Astrocyte (in vitro differentiated cells and primary cell): ENCODE measurements around the gene PLAGL2. TPM values are rescaled to one million over a fixed set of nuclear protein-coding genes. Genes with fewer than 3 reads are reported as not detected.
A peak's percentile ranks its signal among the peaks of the same experiment; 100 is the strongest.

Experiments
- DNase-seq: peaks from one replicate; pipeline ENCODE4 v3.0.0-alpha.2; 2010; ENCODE audit warnings: low read depth
- FAIRE-seq: peaks from 2 replicates; lab custom pipeline; 2011; peaks lifted over from hg19 to GRCh38; lab: Jason Lieb, UNC
- H2AFZ ChIP-seq: 2 replicates; pipeline ENCODE4 v1.6.0; 2012; ENCODE audit warnings: low read depth, low read length, inconsistent platforms
- H3K27ac ChIP-seq: 2 replicates; pipeline ENCODE4 v1.5.1; 2011; ENCODE audit warnings: low read depth, low read length, inconsistent platforms
- H3K27me3 ChIP-seq: 2 replicates; pipeline ENCODE4 v1.6.0; 2011; ENCODE audit warnings: low read length, inconsistent platforms; ENCODE audit not compliant: insufficient read depth
- H3K36me3 ChIP-seq: 2 replicates; pipeline ENCODE4 v1.5.1; 2011; ENCODE audit warnings: low read length, inconsistent platforms; ENCODE audit not compliant: insufficient read depth
- H3K4me1 ChIP-seq: 2 replicates; pipeline ENCODE4 v1.5.1; 2011; ENCODE audit warnings: low read length, inconsistent platforms; ENCODE audit not compliant: insufficient read depth
- H3K4me2 ChIP-seq: 2 replicates; pipeline ENCODE4 v1.6.0; 2012; ENCODE audit warnings: low read length, inconsistent platforms
- H3K4me3 ChIP-seq: 2 replicates; pipeline ENCODE4 v1.5.1; 2011; ENCODE audit warnings: low read depth, mild to moderate bottlenecking, low read length, inconsistent platforms; ENCODE audit not compliant: insufficient read depth
- H3K79me2 ChIP-seq: 2 replicates; pipeline ENCODE4 v1.6.0; 2012; ENCODE audit warnings: mild to moderate bottlenecking, low read length, inconsistent platforms; ENCODE audit not compliant: insufficient read depth
- H3K9ac ChIP-seq: 2 replicates; pipeline ENCODE4 v1.6.0; 2012; ENCODE audit warnings: mild to moderate bottlenecking, low read length, inconsistent platforms
- H3K9me3 ChIP-seq: 2 replicates; pipeline ENCODE4 v1.5.1; 2012; ENCODE audit warnings: low read depth, mild to moderate bottlenecking, low read length, inconsistent platforms; ENCODE audit not compliant: insufficient read depth
- H4K20me1 ChIP-seq: 2 replicates; pipeline ENCODE4 v1.6.0; 2012; ENCODE audit warnings: low read length, inconsistent platforms; ENCODE audit not compliant: insufficient read depth
- H3K27ac Mint-ChIP-seq: one replicate; pipeline ENCODE4 v1.8.0; 2021; ENCODE audit warnings: mild to moderate bottlenecking, mixed read lengths; ENCODE audit not compliant: unreplicated experiment
- H3K27me3 Mint-ChIP-seq: one replicate; pipeline ENCODE4 v1.8.0; 2021; ENCODE audit warnings: low read depth, mixed read lengths; ENCODE audit not compliant: unreplicated experiment
- H3K36me3 Mint-ChIP-seq: one replicate; pipeline ENCODE4 v1.8.0; 2021; ENCODE audit warnings: low read depth, mixed read lengths; ENCODE audit not compliant: unreplicated experiment
- H3K4me1 Mint-ChIP-seq: one replicate; pipeline ENCODE4 v1.8.0; 2021; ENCODE audit warnings: low read depth, mixed read lengths; ENCODE audit not compliant: unreplicated experiment
- H3K4me3 Mint-ChIP-seq: one replicate; pipeline ENCODE4 v1.8.0; 2021; ENCODE audit warnings: mild to moderate bottlenecking, moderate library complexity, mixed read lengths; ENCODE audit not compliant: unreplicated experiment
- H3K9me3 Mint-ChIP-seq: one replicate; pipeline ENCODE4 v1.8.0; 2021; ENCODE audit warnings: mild to moderate bottlenecking, mixed read lengths; ENCODE audit not compliant: unreplicated experiment
- EZH2 ChIP-seq: IDR thresholded peaks from 2 replicates; pipeline ENCODE4 v1.6.1; 2012; ENCODE audit warnings: mild to moderate bottlenecking, low read length, inconsistent platforms; ENCODE audit not compliant: insufficient read depth
- total RNA-seq: library from RNA; stranded (reverse); gene quantifications from 2 replicates; pipeline ENCODE4 v1.2.1, GENCODE V29; 2021
- TF ChIP-seq, protein P1 (sequence below): IDR thresholded peaks from 2 replicates; pipeline ENCODE4 v1.5.1; 2011; ENCODE audit warnings: low read depth, mild to moderate bottlenecking, inconsistent platforms, low read length, moderate library complexity; ENCODE audit not compliant: insufficient read depth

PLAGL2 gene
- total RNA-seq, 1 donor from 2014 or later: 15.3 TPM

DNA sequence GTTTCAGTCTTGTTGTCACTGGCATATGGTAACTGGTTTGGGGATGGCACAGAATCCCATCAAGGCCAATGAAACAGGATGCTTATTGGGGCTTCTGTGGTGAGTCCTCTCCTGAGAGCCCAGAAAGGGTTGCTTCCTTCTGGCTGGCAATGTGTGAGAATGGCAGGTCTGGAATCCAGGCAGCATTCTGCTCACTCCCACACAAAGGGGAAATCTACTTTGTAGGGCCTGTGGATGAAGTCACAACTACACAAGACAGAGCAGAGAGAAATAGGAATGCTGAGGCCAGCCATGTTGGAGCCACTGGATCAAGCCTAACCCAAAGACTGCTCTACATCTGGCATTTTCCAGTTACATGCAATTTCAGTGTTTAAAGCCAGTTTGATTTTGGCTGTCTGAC lies 15.7 kb downstream of the PLAGL2 start:
- no peaks in the 10 kb centered on the region for H3K9me3 ChIP-seq
- no peaks in the 10 kb centered on the region for H3K27me3 ChIP-seq
- FAIRE-seq: no peak
- TF ChIP-seq EZH2: no peak
- TF ChIP-seq, protein P1, sequence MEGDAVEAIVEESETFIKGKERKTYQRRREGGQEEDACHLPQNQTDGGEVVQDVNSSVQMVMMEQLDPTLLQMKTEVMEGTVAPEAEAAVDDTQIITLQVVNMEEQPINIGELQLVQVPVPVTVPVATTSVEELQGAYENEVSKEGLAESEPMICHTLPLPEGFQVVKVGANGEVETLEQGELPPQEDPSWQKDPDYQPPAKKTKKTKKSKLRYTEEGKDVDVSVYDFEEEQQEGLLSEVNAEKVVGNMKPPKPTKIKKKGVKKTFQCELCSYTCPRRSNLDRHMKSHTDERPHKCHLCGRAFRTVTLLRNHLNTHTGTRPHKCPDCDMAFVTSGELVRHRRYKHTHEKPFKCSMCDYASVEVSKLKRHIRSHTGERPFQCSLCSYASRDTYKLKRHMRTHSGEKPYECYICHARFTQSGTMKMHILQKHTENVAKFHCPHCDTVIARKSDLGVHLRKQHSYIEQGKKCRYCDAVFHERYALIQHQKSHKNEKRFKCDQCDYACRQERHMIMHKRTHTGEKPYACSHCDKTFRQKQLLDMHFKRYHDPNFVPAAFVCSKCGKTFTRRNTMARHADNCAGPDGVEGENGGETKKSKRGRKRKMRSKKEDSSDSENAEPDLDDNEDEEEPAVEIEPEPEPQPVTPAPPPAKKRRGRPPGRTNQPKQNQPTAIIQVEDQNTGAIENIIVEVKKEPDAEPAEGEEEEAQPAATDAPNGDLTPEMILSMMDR: no peak
- peak; percentile 33 for DNase-seq
- Mint-ChIP-seq H3K4me1 (peaks cover 10% of the 10 kb centered on the region), H3K9me3 (no peaks in the 10 kb centered on the region), H3K27ac (peak overlapping the region; percentile 81), H3K27me3 (no peaks in the 10 kb centered on the region), H3K4me3 (peak overlapping the region; percentile 40), H3K36me3 (peaks cover 11% of the 10 kb centered on the region)
- H3K27ac ChIP-seq: no peak overlapping the region
- H3K79me2 ChIP-seq: peaks cover 16% of the 10 kb centered on the region
- H3K4me2 ChIP-seq: no peak overlapping the region
- no peak overlapping the region for H2AFZ ChIP-seq
- peaks cover 9% of the 10 kb centered on the region for H3K36me3 ChIP-seq
- peaks cover 9% of the 10 kb centered on the region for H4K20me1 ChIP-seq
- H3K4me3 ChIP-seq: no peak overlapping the region
- H3K4me1 ChIP-seq: peaks cover 12% of the 10 kb centered on the region
- H3K9ac ChIP-seq: no peak overlapping the region

DNA sequence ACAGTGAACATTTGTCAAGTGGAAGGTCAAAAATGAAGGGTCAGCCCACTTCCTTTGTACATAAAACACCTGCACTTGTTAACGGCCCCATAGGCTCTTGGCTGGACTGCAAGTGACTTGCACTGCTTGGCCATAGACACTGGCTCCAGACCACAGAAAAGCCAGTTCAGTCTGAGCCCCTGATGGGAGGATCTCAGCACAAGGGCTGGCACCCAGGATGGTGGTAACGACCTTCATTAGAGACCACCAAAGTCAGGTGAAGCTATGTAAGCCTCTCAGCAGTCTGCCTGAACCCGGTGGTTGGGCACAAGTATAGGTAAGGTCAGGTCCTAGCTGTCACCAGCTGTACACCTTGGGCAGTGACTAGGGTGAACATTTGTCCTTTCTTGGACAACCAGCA lies 16.1 kb downstream of the PLAGL2 start:
- TF ChIP-seq, protein P1: no peak
- no peak for TF ChIP-seq EZH2
- Histone ChIP-seq H3K4me1 (peaks cover 12% of the 10 kb centered on the region), H3K36me3 (peaks cover 9% of the 10 kb centered on the region), H4K20me1 (peaks cover 9% of the 10 kb centered on the region), H3K4me2 (no peak overlapping the region), H3K27me3 (no peaks in the 10 kb centered on the region), H3K79me2 (peaks cover 16% of the 10 kb centered on the region), H3K9me3 (no peaks in the 10 kb centered on the region), H3K4me3 (no peak overlapping the region), H2AFZ (no peak overlapping the region), H3K9ac (no peak overlapping the region), H3K27ac (no peak overlapping the region)
- peaks cover 10% of the 10 kb centered on the region for H3K4me1 Mint-ChIP-seq
- FAIRE-seq: no peak
- H3K27ac Mint-ChIP-seq: peak overlapping the region; percentile 81
- peaks cover 11% of the 10 kb centered on the region for H3K36me3 Mint-ChIP-seq
- DNase-seq: no peak
- no peaks in the 10 kb centered on the region for H3K27me3 Mint-ChIP-seq
- no peak overlapping the region for H3K4me3 Mint-ChIP-seq
- H3K9me3 Mint-ChIP-seq: no peaks in the 10 kb centered on the region

DNA sequence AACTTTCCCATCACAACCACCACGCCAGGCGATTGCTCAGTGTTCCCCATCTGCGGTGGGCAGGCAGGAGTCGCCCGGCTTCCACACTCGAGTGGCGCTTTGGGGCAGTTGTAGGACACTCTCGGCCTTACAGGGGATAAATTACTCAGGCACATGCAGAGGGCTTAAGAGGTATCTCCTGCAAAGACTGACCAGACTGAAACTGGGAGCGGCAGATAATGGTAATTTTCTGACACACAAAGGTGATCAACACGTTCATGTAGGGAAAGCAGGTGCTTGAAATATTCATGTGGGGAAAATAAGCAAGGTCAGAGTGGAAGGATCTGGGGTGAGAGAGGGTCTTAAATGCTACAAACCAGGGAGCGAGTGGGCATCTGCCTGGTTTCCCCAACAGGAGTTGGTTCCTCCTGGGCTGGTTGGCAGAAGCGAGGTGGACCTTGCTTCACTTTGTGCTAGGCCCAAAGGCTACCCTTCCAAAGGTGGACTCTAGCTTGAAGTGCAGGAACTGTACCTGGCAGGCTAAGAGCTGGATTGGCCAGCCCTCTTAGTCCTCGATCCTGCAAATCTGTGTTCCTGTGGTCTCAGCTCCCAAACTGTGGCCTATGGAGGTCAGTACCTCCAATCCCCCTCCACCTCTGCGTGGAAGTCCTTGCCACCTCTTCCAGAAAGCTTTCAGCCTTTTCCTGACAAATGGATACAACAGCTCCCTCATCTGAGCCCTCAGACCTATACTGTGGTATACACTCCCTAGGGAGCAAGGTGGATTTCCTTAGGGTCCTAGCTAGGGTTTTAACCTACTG lies 16.7 kb downstream of the PLAGL2 start:
- Histone ChIP-seq H2AFZ (peak overlapping the region; percentile 95), H3K27ac (no peak overlapping the region), H3K4me1 (peaks cover 12% of the 10 kb centered on the region), H4K20me1 (peaks cover 8% of the 10 kb centered on the region), H3K9ac (peak overlapping the region; percentile 86), H3K36me3 (peaks cover 9% of the 10 kb centered on the region), H3K4me2 (peak overlapping the region; percentile 95), H3K27me3 (no peaks in the 10 kb centered on the region), H3K9me3 (no peaks in the 10 kb centered on the region), H3K4me3 (peak overlapping the region; percentile 69), H3K79me2 (peaks cover 15% of the 10 kb centered on the region)
- Mint-ChIP-seq H3K9me3 (no peaks in the 10 kb centered on the region), H3K4me3 (peak overlapping the region; percentile 72), H3K36me3 (peaks cover 9% of the 10 kb centered on the region), H3K27ac (no peak overlapping the region), H3K4me1 (peaks cover 10% of the 10 kb centered on the region), H3K27me3 (no peaks in the 10 kb centered on the region)
- no peak for DNase-seq
- no peak for FAIRE-seq
- no peak for TF ChIP-seq EZH2
- TF ChIP-seq, protein P1: no peak
